Body of pancreas (tissue), 4 donors: ENCODE results near the gene SLC37A1.

Source experiments
- CTCF ChIP-seq, 7 experiments: fragments of 450-650 bp in 4 of 7; fragments of 200-600 bp in 3 of 7; sonication (generic) in 3 of 7; IDR thresholded peaks; one replicate each; pipeline ENCODE4 v1.5.1; 2016 to 2019; ENCODE audit warnings: antibody characterized with exemption in 7 of 7
- POLR2A ChIP-seq, 3 donors: fragments of 450-650 bp; IDR thresholded peaks; one replicate each; pipeline ENCODE4 v1.6.1; 2016; ENCODE audit warnings: antibody characterized with exemption in 3 of 3, mild to moderate bottlenecking in 2 of 3

DNA sequence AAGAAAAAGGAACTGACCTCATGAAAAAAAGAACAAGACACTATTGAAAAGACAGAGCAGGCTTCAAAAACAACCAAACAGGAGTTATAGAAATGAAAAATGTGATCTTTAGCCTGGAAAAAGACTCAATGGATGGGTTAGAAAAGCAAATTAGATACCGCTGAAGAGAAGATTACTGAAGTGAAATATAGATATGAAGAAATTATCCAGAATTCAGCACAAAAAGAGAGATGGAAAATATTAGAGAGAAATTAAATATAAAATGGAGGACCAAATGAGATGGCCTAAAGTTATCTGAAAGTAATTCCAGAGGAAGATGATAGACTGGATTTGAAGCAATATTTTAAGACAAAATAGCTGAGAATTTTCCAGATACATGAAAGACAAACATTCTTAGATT, 63.0 kb downstream of the SLC37A1 start:
- TF ChIP-seq CTCF (IDR thresholded peaks at IDR 0.05): no peak
- no peak for TF ChIP-seq POLR2A (IDR thresholded peaks at IDR 0.05)
